Thoracic aorta (tissue), 2 donors: ENCODE data around the gene RSPO4. TPM values are rescaled to one million over a fixed set of nuclear protein-coding genes. Genes with fewer than 3 reads are reported as not detected.

ENCODE experiments used
- ATAC-seq: fragments of 150-250 bp; one replicate; pipeline ENCODE4 v1.8.0; 2017; ENCODE audit warnings: low read depth; ENCODE audit not compliant: insufficient number of reproducible peaks, low FRiP score
- DNase-seq: peaks from one replicate; pipeline ENCODE4 v3.0.0-alpha.2; 2020; ENCODE audit warnings: low spot score
- H3K27ac ChIP-seq, 2 donors: fragments of 200-600 bp; sonication (generic); 1 replicate in 1 of 2; 2 replicates in 1 of 2; pipeline ENCODE4 v1.5.1; 2016; ENCODE audit warnings: mild to moderate bottlenecking in 2 of 2, moderate library complexity in 2 of 2
- H3K27me3 ChIP-seq: fragments of 200-600 bp; sonication (generic); replicated peaks from 2 replicates; pipeline ENCODE4 v1.6.0; 2016; ENCODE audit warnings: mild to moderate bottlenecking; ENCODE audit not compliant: insufficient read depth
- H3K36me3 ChIP-seq: fragments of 200-600 bp; sonication (generic); one replicate; pipeline ENCODE4 v1.5.1; 2016
- H3K4me1 ChIP-seq, 2 donors: fragments of 200-600 bp; sonication (generic); 1 replicate in 1 of 2; 2 replicates in 1 of 2; pipeline versions ENCODE4 v1.5.1 to v1.6.0; 2016; ENCODE audit warnings: low read depth in 2 of 2, mild to moderate bottlenecking in 1 of 2; ENCODE audit not compliant: control insufficient read depth in 1 of 2
- H3K4me3 ChIP-seq: fragments of 200-600 bp; sonication (generic); 2 replicates; pipeline ENCODE4 v1.5.1; 2016; ENCODE audit warnings: mild to moderate bottlenecking
- H3K9me3 ChIP-seq: fragments of 200-600 bp; sonication (generic); 2 replicates; pipeline ENCODE4 v1.5.1; 2016
- CTCF ChIP-seq: fragments of 200-600 bp; sonication (generic); IDR thresholded peaks from one replicate; pipeline ENCODE4 v1.5.1; 2019; ENCODE audit warnings: antibody characterized with exemption
- total RNA-seq, 2 donors: library from RNA; depleted of rRNA; stranded (reverse); fragments of >200 nt; gene quantifications; one replicate each; pipeline versions ENCODE4 v1.1.0 to v1.2.3, GENCODE V29; 2016

The RSPO4 gene
- total RNA-seq, 2 donors from 2014 or later = not detected

GRCh38 chr20:1014471-1014870 lies 12.4 kb upstream of the RSPO4 start:
- no peak for DNase-seq
- Histone ChIP-seq H3K4me3 (no peak overlapping the region), H3K36me3 (no peaks in the 10 kb centered on the region), H3K27me3 (no peaks in the 10 kb centered on the region), H3K4me1 (no peaks in the 10 kb centered on the region), H3K9me3 (no peaks in the 10 kb centered on the region), H3K27ac (no peak overlapping the region)
- no peak for TF ChIP-seq CTCF
- ATAC-seq = no peak

DNA sequence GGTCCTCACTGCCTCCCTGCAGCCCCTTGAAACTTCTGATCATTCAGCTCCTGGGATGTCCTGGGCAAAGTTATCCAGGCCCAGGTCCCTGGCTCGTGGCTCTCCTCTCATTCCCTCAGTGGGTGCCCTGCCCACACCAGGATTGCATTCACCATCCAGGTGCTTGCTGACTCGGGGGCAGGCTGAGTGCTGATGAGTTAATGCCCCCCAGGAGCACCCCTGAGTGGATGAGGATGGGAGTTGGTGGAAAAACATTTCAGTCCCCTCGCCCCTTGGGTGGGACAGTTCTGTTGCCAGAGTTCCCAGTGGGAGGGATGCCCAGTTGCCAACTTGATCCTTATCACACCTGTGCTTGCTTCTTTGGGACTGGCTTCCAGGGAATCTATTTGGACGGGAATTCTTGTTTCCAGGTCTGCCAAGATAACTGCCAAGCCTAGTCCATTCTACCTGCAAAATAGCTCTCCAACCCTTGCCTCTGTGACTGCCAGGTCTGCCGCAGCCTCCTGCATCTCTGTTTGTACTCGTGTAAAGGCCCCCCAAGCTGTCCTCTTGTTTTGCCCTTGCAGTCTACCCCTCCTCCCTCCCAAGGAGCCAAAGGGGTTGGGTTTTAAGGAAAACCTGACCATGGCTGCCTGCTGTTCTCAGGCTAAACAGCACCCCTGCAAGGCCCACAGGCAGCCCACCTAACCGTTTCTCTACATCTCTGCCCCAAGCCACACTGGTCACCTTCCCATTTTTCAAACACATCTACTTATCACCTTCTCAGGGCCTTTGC lies 11.6 kb upstream of the RSPO4 start:
- no peak for DNase-seq

GRCh38 chr20:1012359-1013168 lies 10.5 kb upstream of the RSPO4 start:
- ATAC-seq (no peak), DNase-seq (no peak)

More for the DNA sequence above, 11.6 kb upstream of the RSPO4 start:
- ATAC-seq = no peak
- Histone ChIP-seq H3K4me1 (no peaks in the 10 kb centered on the region), H3K27ac (no peak overlapping the region), H3K27me3 (no peaks in the 10 kb centered on the region), H3K4me3 (no peak overlapping the region), H3K36me3 (no peaks in the 10 kb centered on the region), H3K9me3 (no peaks in the 10 kb centered on the region)
- no peak for TF ChIP-seq CTCF

DNA sequence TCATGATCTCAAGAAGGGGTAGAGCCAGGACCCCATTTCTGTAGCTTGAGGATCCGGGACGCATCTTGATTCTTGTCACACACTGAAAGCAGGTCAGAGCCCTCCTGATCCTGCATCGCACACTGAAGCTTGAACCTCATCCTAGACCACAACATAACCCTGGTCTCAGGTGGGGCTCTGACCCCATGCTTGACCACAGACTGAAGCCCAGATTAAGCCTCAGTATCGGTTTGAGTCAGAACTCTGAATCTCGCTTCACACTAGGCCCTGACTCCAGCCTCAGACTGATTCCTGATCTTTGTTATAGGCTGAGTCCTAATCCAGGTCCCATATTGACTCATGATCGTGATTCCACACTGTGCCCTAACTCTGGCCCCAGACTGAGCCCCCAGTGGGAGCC lies 8.5 kb upstream of the RSPO4 start:
- TF ChIP-seq CTCF = no peak
- no peaks in the 10 kb centered on the region for H3K27me3 ChIP-seq
- ATAC-seq (no peak), DNase-seq (no peak)
- no peak overlapping the region for H3K4me3 ChIP-seq
- no peaks in the 10 kb centered on the region for H3K9me3 ChIP-seq
- no peaks in the 10 kb centered on the region for H3K4me1 ChIP-seq
- H3K27ac ChIP-seq = no peak overlapping the region
- H3K36me3 ChIP-seq = no peaks in the 10 kb centered on the region

More at GRCh38 chr20:1012359-1013168, 10.5 kb upstream of the RSPO4 start:
- H3K4me1 ChIP-seq = no peaks in the 10 kb centered on the region
- H3K36me3 ChIP-seq = no peaks in the 10 kb centered on the region
- no peaks in the 10 kb centered on the region for H3K9me3 ChIP-seq
- no peak for TF ChIP-seq CTCF
- no peak overlapping the region for H3K4me3 ChIP-seq
- no peak overlapping the region for H3K27ac ChIP-seq
- H3K27me3 ChIP-seq = no peaks in the 10 kb centered on the region

DNA sequence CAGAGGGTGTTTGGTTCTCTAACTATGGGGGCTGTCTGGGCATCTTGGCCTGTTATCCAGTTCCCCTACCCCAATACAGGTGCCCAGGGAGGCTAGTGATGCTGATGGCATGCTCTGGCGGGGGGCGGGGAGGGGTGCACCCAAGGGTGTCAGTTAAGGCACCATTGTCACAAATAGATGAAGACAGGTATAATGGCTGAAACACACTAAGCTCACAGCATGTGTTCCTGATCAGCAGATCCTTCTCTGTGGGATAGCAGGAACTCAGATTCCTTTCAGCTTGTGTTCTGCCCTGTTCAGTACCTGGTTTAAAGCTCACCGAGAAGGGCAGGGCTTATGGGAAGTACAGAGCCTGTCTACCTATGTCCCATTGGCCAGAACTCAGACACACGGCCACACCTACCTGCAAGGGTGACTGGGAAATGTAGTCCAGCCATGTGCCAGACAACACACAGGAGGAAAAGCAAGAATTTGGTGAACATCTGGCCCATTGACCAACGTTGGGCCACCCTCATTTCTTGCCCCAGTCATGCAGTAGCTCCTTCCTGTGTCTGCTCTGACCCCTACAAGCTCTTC lies 3.4 kb upstream of the RSPO4 start:
- Histone ChIP-seq H3K36me3 (no peaks in the 10 kb centered on the region), H3K9me3 (no peaks in the 10 kb centered on the region), H3K4me1 (no peaks in the 10 kb centered on the region), H3K27ac (no peak overlapping the region), H3K27me3 (no peaks in the 10 kb centered on the region), H3K4me3 (no peak overlapping the region)
- no peak for TF ChIP-seq CTCF
- no peak for DNase-seq
- ATAC-seq = no peak
